ENCODE measurements around the gene NECTIN1.
A peak's percentile ranks its signal among the peaks of the same experiment; 100 is the strongest.

Gene NECTIN1

DNA sequence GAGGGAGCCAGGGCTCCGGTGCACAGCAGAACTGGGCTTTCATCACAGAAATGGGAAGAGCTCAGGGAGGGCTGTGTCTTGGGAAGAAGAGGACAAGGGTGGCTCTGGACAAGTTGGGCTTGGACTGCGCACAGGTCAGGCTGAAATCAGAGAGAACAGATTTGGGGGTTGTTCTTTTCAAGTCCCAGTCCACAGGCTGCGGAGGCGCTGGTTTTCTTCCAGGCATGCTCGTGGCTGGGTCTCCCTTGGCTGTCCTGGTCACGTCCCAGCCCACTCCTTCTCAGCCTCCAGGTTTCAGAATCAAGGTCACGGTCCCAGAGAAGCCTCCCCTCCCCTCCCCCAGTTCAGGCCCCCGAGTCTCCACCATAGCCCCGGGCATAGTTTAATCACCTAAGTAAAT lies 17.0 kb downstream of the NECTIN1 start:
- DNase-seq = no peak

DNA sequence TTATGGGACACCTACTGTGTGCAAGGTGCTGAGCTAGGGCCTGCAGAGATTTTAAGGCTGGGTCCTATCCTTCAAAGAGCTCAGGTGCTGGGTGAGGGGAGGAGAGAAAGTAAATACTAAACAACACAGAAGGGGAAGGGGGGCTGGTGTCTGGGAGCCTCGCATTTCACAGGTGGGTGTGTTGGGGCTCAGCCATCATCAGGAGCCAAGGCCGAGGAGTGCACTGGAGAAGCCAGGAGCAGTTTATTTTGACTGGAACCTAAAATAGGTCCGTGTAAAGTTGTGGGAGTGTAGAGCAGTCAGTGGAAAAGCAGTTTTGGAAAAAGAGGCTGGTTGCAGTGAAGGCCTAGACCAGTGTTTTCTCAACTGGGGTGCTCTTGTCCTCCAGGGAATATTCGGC lies 17.5 kb downstream of the NECTIN1 start:
- no peak for DNase-seq

GRCh38 chr11:119710417-119710816 lies 18.6 kb downstream of the NECTIN1 start:
- DNase-seq = no peak

GRCh38 chr11:119709638-119710346 lies 19.2 kb downstream of the NECTIN1 start:
- peak; percentile 96 for DNase-seq

DNA sequence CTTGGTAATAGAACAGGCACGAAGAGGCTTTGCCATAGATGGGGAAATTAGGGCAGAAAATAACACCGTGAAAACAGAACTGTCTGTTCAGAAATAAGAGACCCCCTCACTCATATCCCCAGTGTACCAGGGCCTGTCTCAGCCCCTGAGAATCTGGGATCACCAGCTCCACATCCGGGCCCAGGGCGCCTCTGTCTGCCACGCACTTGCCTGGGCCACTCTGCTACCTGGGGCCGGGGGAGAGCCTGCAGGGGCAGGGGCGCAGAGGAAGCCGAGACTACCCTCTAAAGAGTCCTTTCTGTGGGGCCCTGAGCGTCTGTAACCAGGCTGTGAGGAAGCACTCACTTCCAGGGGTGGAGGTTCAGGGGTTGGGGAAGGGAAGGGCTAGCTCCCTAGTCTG lies 19.8 kb downstream of the NECTIN1 start:
- DNase-seq = no peak

DNA sequence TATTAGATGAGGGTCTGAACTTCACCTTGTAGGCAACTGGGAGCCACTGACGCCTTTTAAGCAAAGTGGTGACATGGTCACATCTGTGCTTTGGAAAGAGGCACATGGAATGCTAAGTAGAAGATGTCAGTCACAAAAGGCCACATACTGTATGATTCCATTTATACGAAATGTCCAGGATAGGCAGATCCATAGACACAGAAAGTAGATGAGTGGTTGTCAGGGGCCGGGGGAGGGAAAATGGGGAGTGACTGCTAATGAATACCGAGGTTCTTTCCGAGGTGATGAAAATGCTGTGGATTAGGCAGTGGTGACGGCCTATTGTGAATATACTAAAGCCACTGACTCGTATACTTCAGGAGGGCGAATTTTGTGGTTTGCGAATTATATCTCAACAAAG lies 20.6 kb downstream of the NECTIN1 start:
- DNase-seq = no peak

DNA sequence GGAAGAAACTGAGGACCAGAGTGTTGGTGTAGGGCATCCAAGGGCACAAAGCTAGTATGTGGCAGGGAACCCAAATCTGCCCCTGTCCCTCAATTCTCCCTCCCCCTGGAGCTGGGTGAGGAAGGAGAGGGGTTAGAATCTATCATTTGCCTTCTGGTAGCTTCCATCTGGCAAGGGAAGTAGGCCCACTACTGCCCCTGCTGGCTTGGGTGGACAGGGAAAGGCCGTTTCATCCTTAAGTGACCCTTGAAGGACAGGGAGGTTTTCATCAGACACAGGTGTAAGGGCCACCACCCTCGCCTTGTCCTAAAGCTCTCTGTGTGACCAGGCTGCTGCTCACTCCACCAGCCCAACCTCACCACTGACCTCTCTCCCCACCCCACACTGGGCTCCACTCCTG lies 22.1 kb downstream of the NECTIN1 start:
- no peak for DNase-seq

DNA sequence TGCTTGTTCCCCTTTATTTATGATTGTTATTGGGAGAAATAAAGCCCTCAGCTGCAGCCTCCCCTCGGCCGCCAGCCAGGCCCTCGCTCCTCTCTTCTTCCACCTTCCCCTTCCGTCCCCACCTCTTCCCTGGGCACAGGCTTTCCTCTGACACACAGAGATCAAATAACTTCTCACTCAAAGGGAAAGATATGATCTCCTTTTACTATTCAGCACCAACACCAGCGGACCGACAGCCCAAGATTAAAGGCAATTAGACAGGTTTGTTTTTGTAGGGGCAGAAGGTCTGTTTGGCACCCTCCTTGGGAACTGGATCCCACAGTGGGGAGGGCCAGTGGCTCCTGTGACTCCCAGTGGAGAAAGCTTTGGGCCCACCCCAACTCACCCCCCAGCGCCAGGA lies 23.0 kb downstream of the NECTIN1 start:
- peak; percentile 80 for DNase-seq

DNA sequence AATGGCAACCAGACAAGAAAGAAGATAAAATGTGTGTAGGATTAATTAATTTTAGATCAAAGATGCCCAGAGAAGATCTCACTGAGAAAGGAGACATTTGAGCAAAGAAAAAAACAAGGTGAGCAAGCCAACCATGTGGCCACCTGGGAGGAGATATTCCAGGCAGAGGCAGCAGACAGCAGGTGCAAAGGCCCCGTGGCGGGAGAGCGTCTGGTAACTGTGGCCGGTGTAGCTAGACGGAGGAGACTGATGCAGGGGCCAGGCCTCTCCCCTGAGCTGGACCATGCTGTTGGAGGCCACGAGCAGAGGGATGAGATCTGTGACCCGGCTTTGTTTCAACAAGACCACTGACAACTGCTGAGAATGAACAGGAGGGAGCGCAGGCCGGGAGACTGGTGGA lies 23.6 kb downstream of the NECTIN1 start:
- DNase-seq = no peak

DNA sequence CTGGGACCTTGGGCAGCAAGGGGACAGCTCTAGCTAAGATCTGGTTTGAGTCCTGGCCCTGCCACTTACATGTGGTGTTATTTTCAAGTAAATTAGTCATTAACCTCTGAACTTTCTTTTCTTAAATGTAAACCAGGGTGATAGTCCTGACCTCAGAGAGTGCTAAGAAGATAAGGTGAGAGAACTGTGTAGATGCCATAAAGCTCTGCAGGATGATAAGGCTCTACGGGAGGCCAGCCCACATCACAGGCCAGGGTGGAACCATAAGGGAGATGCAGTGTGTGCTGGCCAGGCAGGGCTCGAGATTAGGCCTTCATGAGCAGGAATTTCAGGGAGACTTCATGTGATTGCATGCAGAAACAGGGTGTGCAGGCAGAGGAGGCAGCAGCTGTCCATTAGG lies 24.2 kb downstream of the NECTIN1 start:
- DNase-seq = no peak

- no peak for DNase-seq
Measured at GRCh38 chr11:119701591-119702549, 27.1 kb downstream of the NECTIN1 start.

DNA sequence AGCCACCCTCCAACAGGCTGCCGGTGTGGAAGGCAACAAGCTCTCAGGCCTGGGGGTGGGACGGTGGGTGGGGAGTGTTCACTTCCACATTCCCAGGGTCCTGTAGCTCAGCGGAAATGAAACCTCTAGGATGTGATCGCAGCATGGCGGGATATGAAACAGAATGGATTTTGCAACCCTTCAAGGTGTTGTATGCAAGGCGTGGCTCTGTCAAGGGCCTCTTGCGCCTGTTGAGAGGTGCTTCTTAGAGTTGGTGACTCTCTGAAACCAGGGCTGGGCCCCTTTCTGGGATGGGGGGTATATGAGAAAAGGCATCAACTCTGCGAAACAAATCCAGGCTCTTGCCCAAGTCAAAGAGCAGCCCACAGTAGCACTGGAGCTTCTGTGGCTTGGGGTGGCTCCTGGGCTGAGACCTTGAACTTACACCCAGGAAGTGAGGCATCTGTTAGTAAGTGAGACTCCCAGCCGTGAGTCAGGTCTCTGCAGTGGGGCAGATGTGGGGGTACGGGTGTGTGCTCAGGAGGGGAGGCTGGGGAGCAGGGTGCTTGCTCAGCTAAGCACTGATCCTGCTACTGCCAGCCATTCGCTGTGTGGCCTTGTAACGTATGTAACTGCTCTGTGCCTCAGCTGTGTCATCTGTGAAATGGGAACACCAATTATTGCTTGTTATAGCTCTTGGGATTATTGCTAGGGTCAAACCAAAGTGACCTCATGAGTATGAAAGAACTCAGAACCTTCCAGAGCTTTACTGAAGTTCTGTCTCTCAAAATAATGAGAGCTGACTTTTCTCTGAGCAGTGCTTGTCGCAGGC lies 28.3 kb downstream of the NECTIN1 start:
- DNase-seq = peak; percentile 93

GRCh38 chr11:119700030-119700429 lies 29.0 kb downstream of the NECTIN1 start:
- peak; percentile 58 for DNase-seq

DNA sequence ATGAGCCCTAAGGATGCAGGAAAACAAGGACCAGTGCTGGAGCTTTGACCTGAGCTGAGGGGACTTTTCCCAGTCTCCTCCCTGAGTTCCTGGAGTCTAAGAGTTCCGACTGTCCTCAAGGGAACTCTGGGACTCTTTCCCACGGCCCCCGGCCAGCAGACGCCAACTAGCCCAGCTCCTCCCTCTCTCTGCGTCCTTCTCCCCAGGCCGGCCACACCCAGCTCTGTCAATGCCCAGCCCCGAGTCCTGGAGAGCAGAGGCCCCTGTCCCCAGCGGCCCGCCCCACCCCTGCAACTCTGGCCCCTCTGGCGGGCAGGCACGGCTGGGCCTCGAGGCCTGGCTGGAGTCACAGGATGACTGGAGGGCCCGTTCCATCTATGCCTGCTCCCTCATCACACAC lies 29.8 kb downstream of the NECTIN1 start:
- DNase-seq = no peak

DNA sequence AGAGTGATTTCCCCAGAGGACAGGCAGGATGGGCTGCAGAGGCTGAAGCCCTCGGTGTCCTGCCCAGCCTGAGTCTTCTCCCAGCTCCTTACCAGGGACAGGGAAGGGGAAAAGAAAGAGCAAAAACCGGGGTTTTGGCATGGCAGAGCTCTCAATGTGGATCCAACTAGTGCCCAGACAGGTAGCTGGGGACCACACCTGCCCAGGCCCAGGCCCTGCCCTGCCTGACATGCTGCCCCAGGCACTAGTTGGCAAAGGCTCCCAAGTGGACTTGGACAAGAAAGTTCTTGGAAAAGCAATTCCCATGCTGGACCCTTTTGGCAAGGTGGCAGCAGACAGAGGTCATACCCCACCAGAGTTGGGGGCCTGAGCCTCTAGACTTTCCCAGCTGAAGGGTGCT lies 31.1 kb downstream of the NECTIN1 start:
- DNase-seq = no peak

DNA sequence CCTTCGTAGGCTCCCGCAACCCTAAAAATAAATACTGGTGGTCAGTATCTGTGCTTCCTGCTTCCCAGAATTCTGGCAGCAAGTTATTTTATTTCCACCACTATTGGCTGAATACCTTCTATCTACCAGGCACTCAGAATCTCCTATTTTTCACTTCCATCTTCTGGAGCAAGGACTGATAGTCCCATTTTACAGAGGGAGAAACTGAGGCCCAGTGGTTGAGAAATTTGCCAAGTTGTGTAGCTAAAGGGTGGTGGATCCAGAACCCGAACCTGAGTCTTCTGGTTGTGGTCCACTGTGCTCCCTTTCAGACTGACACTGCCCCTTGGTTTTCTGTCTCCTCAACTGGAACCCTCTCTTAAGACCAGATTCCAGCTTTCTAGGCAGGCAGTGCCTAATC lies 31.6 kb downstream of the NECTIN1 start:
- no peak for DNase-seq

DNA sequence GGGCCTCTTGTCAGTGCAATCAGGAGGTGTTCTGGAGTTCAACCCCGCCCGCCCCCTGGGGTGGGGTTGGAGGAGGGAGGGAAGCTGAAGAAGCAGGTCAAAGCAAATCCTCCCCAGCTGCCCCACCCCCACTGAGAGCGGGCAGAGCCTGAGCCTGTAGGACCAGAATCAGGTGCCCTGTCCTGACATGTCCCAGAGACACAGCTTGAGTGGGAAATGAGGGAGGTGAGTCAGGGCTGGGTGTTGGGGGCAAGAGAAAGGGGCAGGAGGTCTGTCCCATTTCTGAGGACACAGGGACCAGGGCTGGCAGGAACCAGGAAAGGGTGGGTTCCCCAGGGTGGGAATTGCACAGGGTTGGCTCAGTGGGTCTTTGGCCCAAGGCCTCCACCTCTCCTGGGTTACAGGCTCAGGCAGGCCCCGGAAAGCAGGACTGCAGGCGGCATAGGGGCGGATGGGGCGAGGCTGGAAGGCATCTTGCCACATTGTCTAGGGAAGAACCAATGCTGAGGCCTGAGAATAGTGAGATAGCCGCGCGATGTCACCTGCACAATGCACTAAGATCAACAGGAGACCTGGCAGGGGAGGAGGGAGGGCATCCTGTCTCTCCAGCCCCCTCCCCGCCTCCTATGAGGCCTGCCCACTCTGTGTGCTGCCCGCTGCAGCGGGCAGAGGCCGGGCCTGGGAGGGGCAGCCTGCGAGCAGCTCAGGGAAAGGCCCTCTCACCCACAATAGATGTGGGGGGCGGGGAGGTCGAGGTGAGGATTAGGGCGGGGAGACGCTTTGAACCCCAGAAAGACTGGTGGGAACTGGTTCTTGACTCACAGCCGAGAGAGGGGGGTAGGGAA lies 32.4 kb downstream of the NECTIN1 start:
- peak; percentile 13 for DNase-seq

DNA sequence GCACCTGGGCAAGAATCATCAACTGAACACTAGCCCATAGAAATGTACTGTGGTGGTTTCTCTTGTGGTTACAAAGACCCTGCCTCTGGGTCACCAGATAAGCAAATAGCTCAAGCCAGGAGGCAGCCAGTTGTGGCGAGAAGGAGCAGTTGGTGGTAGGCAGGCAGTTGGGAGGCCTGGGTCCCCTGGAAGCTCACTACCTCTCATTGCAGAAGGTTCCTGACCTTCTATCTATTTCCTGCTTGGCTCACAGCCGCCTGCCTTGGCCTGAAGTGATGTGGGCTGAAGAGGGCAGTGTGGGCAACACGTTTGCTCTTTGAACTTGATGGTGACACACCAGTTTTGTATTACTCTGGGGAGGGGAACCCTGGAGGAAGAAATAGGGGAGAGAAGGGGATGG lies 34.7 kb downstream of the NECTIN1 start:
- DNase-seq = no peak

DNA sequence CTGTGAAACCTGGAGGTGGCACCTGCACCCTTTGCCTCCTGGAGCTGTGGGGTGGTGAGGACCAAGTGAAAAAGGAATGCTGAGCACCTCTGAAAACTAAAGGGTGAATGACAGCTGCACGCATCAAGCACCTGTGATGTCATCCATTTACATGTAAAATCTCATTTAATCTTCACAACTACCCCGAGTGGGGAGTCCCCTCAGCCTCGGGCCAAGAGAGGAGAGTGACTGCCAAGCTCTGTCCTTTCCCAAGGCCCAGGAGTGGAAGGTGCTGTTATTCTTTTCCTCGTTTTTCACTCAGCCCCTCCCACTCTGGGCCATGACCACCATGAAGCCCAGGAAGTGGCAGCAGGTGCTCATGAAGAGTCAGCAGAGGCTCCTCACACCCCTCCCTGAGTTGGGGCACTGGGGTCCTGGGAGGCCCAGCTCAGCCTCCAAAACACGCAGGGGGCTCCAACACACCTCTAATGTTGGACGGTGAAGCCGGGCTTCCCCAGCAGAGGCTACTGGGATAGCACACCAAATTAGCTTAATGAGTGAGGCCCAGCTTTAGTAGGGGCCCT lies 35.7 kb downstream of the NECTIN1 start:
- no peak for DNase-seq

GRCh38 chr11:119692540-119692820 lies 36.5 kb downstream of the NECTIN1 start:
- DNase-seq = no peak

DNA sequence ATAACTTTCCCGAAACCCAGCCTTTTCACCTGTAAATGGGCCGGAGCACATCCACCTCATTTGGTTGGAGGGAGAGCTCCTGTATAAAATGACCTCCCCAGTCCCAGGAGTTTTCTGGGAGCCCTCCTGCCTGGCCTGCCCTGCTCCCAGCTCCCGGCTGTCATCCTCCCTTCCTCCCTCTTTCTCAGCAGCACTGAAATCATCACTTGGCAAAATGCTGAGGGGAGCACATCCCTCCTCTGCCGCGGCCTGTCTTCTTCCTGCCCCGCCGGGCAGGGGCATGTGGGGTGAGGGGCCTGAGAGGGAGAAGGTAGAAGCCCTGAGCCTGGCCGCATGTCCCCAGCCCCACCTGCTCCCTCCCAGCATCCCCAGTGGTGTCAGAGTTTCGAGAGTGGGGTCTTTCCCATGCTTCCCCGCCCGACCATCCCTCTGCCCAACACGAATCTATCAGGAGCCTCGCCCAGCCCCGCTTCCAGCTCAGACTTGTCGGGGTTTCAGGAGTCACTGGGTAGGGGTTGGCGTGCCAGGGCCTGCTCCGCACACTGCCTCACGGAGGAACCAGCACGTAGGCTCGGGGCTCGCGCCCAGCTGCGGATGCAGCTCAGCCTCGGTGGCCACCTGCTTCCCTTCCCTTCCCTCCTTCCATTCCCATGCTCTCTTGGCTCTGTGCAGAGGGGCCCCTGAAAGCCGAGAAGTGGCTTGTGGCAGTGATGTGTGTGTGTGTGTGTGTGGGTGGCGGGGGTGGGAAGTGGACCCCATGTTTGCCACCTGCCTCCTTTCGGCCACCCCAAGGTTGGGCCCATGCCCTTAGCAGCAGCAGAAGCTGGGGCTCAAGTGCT lies 37.1 kb downstream of the NECTIN1 start:
- DNase-seq = peak; percentile 27

Measured in DMS79 (cell line).